GDM1 (cell line): ENCODE data around the gene SLC25A11.

Experiments
- DNase-seq: peaks from one replicate; lab custom pipeline; 2025; lab: John Stamatoyannopoulos, UW

SLC25A11 gene

DNA sequence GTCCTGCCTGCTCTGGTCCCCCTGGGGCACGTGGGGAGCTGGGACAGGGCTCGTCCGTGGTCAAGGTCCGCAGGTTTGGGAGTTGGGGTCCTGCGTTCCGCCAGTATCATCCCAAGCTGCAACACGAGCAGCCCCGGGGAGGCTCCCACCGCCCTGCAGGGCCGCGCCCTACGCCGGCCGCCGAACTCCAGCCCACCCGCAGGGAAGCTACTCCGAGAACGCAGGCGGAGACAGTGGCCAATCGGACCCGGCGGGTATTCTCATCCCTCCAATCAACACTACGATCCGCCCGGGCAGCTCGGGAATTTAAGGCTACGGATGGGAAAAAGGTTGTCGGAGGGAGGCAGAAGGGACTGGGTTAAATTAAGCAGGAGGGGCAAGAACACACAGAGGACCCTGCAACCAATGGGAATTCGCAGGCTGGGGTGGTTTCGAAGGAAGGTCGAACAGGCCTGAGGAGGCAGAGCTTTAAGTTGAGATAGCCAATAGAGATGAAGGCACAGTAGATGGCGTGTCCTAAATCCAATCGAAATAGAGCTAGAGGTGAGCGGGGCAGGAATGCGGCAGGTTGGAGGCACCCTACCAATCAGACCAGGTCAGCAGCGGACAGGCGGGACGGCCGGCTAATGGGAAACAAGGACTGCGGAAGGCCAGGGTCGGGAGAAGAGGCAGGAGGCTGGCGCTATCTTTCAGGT lies 27.1 kb upstream of the SLC25A11 start:
- peak; percentile 99 for DNase-seq

DNA sequence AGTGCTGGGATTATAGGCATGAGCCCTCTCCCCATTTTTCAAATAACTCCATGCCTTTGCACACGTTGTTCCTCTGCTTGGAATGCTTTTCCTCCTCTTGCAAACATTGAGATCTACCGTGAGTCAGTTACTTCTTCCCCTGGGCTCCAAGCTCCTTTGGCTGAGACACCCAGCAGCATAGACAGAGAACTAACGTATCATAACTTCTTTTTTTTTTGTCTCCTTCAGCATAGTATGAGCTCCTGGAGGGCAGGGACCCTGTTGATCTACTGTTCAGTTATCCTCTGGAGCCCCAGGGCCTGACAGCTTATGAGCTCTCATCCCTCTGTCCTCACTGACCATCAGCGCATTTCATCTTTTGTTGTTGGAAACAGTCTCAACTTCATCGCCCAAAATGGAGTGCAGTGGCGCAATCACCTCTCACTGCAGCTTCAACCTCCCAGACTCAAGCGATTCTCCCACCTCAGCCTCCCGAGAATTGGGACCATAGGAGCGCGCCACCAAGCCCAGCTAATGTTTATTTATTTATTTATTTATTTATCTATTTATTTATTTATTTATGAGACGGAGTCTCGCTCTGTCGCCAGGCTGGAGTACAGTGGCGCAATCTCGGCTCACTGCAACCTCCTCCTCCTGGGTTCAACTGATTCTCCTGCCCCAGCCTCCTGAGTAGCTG lies 25.6 kb upstream of the SLC25A11 start:
- no peak for DNase-seq

DNA sequence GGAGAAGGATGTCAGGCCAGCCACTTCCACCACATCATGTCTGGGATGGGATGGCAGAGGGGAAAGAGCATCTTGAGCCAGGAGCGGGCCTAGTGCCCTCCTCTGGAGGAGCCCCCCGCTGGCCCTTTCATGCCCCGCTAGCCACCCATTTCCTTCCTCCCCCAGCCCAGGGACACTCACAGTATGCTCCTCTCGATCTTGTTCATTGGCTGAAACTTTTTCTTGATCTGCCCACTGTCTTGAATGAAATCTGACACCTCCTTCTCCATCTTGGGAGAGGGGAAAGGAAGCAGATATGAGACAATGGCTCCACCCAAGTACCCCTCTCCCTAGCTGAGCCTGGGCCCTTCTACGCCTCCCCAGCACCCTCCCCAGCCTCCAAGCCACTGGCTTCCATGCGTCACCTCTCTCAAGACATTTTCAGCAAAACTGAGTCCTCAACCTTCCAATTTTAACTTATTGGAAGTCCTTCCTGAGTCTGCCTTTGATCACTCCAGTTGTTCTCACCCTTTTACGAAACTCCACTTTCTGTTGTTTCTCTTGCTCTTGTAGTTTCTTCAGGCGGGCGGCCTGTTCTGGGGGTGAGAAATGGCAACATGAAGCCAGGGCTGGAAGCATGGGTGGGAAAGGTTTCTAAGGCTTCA lies 20.6 kb upstream of the SLC25A11 start:
- no peak for DNase-seq

DNA sequence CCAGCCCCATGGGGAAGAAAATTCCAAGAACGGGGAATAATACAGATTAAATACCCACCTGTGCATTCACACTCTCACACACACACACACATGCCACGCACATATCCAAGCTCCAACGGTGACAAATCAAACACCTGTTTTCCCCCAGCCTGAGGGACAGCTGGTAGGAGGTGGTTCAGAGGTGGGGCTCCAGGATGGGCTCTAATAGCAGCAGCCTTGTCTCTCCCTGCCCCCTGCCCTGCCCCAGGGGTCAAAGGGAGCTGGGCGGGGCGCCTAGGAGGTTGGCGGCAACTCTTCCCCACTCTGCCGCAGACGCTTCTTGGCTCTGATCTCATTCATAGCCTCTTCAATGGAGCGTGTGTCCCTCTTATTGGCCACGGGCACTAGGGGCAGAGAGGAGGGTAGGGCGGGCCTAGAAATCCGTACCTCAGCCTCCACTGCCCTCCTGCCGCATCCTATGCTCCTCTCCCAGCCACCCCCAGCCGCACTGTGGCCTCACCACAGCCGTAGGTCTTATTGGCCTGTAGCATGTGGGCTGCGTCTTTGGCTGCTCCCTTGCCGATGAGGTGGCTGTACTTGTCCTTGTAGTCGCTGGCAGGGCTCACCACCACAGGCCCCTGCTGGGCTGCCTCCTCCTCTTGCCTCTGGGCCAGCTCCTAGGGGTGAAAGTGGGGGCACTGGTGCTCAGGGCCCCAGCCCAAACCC lies 19.6 kb upstream of the SLC25A11 start:
- DNase-seq = no peak

DNA sequence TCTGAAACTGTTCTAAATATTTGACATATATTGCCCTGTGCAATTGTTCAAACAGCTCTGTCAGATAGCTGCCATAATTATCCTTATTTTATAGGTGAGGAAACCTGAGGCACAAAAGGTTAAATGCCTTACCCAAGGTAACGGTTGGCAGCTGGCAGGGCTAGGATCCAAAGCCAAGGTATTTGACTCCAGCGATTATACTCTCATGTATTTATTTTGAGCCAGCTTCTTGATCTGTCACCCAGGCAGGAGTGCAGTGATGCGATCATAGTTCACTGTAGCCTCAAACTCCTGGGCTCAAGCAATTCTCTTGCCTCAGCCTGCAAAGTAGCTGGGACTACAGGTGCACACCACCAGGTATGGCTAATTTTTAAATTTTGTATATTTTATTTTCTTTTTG lies 18.3 kb upstream of the SLC25A11 start:
- no peak for DNase-seq

DNA sequence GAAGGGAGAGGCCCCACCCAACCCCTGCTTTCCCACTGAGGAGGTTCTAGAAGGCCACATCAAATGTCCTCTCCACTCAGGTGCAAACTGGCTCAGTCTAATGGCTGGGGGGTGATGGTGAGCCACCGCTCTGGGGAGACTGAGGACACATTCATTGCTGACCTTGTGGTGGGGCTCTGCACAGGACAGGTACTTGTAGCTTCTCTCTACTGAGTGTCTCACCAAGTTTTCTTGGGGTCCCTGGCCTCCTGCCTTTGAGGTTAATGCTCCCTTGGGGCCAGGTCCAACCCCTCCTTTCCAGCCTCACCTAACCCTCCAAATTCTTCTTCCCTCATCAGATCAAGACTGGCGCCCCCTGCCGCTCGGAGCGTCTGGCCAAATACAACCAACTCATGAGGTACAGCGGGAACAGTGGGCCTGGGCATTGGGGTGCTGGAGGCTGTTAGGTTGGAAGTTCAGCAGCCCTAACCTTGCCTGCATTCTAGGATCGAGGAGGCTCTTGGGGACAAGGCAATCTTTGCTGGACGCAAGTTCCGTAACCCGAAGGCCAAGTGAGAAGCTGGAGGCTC lies 16.7 kb upstream of the SLC25A11 start:
- no peak for DNase-seq

DNA sequence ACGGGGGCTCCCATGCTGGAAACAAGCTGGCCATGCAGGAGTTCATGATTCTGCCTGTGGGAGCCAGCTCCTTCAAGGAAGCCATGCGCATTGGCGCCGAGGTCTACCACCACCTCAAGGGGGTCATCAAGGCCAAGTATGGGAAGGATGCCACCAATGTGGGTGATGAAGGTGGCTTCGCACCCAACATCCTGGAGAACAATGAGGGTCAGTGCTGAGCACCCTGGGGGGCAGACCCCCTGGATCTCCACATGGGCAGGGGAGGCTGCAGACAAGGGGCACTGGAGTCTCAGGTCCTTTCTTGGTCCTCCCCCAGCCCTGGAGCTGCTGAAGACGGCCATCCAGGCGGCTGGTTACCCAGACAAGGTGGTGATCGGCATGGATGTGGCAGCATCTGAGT lies 15.2 kb upstream of the SLC25A11 start:
- DNase-seq = no peak

DNA sequence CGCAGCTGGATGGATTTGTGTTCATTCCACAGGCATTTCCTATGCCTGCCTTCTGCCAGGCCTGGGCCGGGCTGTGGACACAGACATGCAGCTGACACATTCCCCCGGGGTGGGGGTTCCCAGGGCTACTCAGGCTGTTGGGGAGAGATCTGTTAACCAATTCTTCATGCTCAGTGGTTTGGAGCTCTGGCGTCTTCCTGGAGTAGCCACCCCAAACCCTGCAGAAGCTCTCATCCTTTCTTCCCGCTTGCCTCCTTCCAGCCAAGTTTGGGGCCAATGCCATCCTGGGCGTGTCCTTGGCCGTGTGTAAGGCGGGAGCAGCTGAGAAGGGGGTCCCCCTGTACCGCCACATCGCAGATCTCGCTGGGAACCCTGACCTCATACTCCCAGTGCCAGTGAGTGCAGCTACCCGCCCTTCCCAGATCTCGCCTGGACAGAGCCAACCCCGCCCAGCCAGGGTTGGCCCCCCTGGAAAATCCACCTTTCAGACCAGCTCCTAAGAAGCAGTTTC lies 13.7 kb upstream of the SLC25A11 start:
- DNase-seq = no peak

DNA sequence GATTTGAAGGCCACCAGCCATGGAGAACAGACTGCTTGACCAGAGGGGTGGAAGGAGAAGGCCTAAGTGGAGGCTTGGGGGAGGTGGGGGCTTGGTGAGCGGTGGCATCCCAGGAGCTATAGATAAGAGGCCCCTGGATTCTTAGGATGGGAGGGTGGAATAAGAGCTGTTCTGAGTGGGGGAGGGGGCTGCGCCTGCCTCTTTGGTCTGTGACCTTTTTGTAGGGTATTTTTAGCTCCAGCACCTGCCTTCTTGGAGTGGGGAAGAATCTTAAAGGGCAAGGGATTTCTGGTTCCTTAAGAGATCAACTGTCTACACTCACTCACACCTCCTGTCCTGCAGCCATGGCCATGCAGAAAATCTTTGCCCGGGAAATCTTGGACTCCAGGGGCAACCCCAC lies 11.6 kb upstream of the SLC25A11 start:
- DNase-seq = no peak

DNA sequence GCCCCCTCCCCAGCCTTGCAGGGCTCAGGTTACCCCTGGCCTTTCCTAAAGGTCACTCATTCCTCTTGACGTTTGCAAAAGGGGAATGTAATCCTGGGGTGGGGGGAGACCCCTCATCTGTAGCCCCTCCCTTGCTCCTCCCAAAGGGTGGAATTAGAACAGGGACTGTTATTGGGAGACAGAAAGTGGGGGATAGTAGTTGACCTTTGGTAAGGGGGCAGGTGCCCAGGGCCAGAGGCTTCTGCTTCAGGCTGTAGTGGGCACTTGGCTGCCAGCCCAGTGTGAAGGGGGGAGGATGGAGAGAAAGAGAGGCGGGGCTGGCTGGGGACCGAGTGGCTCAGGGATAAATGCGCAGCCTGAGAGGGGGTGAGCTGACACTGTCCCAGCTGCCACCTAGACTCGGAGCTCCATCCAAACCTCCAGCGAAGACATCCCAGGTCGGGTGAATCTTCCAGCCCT lies 10.9 kb upstream of the SLC25A11 start, which contains the start of gene ENO3:
ENO3 (plus strand) TSS at position 374 of the 459 bp plus-strand sequence. CDS start 711 bp downstream, outside the sequence.
- DNase-seq = no peak

DNA sequence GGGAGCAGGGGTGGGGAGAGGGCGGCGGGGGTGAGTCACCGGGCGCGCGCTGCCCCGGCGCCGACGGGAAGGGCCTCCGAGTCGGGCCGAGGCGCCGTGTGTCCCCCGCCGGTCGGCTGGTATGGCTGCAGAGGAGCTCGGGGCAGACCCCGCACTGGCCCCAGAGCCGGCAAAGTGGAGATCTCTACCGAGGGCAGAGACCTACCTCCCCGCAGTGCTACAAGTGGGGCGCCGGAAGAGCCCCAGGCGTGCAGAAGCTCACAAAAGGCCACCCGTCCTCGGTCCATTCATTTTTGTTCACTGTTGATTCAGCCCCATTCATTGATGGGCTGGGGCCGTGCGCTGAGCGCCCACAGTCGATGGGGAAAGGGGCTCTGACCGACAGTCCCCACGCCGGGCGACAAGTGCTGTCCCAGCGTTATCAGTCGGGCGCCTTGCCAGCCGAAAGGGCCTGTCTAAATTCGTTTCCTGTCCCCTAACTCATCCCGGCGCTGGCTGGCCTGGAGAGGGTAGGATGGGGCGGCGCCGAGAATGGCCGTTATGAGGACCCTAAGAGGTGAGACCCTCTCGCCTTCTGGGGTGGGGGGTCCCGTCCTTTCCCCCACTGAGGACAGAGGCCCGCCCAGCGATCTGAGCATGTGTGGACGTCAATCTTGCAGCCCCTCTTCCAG lies 10.4 kb upstream of the SLC25A11 start:
- no peak for DNase-seq

DNA sequence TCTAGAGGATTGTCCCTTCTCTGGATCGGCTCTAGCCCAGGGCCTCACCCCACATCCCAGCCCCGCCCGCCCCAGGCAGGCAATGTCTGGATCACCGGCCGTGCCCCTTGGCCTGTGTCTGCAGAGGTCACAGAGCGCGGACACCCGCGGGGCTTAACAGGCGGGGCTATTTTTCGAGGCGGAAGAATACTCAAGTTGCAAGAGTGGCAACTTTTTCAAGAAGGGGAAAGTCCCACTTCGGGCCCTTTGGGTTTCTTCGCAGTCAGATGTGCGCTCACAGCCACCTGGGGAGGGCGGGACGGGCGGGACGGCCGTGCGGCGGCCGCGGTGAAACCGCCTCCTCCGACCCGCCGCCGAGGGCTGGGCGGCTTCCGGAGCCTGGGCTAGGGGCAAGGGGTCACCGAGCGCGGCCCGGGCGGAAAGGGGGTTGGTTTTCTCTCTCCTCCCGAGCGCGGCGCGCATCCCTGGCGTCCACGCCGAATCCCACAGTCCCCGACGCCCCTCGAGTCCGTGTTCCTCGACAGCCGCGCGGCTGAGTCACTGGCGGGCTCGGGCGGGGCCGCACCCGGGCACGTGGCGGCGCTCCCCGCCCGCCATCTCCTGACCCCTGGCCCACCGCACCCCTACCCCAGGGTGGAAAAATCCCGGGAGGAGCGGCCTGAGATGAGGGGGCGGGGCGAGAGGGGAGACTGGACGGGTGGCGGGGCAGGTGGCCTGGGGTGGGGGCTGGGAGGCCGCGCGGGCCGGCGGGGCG lies 9.7 kb upstream of the SLC25A11 start:
- peak; percentile 40 for DNase-seq

DNA sequence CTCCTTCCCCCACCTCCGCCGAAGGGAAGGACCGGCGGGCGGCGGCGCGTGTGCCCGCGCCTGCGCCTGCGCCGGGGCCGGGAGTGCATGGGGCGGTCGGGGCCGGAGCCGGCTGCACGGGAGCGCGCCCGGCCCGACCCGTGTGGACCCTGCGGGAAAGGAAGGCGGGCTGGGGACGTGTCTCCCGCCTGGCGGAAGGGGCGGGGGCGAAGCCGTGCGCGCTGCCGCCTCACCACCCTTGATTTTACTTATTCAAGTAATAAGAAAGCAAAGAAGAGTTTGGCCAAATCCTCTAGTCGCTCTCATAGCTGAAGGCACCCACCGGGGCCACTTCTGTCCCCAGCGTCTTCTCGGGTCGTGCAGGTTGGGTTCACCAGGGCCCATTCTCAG lies 9.1 kb upstream of the SLC25A11 start:
- DNase-seq = peak; percentile 90

DNA sequence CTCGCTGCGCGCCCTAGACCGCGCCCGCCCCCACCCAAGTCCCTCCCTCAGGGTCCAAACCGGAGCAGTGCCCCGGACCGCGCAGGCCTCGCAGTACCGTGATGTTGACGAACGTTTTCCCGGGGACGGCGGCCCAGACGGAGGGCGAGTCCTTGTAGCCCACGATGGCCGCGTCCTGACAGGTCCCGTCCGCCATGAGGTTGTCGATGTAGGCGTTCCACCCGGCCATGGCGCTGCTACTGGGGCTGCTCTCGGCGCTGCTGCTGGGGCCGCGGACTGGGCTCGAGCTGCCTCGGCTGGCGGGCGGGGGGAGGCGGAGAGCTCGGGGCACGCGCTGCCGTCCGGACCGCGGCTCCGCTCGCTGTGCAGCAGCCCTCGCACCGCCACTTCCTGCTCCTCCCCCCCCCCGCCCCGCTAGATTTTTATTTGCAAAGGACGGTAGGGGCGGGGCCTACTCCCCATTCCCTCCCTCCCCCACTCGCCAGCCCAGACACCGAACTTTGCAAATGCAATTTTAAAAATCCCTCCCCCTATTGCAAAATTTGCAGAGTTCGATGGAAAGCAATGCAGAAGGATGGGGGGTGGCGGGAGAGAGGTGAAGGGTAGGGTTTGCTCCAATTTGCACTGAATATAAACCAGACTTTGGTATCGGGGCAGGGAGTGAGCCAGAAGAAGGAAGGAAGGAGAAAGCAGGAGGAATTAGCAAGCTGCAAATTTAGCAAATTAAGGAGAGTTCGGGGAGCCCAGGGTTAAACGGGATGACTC lies 8.5 kb upstream of the SLC25A11 start, which contains the start of gene PFN1:
PFN1 (minus strand) TSS at position 365 of the 765 bp plus-strand sequence; CDS start at position 229, 136 bp downstream.
- DNase-seq = peak; percentile 86

DNA sequence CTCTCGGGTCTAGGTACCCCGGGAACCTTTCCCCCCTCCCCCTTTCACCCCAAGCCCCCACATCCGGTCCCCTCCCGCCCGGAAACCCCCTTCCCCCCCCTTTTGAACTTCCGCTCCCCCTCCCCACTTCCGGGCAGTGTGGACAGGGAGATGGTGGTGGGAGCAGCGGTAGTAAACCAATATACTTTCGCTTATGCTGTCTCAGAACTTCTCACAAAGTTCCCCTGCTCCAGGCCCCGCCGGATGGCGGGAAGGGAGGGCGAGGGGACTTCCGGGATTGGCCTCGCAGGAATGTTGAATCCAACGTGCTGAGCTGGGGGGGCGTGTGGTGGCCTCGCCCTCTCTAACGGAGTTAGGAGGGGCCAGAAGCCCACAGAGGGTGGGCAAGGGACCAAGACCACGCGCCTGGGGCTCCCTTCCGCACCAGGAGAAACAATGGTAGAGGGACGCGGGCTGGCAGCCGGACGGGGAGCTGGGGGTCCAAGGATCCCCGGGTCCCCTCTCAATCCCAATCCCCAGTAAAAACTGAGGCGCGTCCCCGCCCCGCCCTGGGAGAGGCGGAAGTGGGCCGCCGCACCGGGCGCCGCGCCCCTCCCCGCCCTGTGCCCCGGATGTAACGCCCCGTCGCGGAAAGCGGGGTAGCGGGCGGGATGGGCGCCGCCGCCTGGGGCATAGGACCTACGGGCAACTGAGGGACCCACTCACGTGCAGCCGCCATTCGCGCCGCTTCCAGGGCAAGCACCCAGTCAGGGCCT lies 7.7 kb upstream of the SLC25A11 start:
- peak; percentile 43 for DNase-seq

DNA sequence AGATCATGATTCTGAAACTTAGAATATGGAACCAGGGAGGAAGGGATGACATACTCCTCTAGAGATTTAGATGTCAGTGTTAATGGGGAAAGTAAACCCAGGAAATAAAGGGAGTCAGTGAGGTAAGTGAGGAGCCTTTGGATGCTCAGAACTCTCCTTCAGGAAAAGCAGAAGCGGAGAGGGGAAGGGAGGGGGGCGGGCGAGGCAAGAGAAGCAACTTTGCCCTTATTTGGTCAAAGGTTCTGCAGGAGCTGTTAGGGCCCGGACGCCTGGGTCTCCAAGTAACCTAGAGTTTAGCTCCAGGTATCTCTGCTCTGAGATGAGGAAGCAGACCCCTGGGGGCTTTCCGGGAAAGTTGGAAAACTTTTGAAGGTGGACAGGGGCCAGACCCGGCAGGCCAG lies 7.2 kb upstream of the SLC25A11 start:
- DNase-seq = peak; percentile 31

DNA sequence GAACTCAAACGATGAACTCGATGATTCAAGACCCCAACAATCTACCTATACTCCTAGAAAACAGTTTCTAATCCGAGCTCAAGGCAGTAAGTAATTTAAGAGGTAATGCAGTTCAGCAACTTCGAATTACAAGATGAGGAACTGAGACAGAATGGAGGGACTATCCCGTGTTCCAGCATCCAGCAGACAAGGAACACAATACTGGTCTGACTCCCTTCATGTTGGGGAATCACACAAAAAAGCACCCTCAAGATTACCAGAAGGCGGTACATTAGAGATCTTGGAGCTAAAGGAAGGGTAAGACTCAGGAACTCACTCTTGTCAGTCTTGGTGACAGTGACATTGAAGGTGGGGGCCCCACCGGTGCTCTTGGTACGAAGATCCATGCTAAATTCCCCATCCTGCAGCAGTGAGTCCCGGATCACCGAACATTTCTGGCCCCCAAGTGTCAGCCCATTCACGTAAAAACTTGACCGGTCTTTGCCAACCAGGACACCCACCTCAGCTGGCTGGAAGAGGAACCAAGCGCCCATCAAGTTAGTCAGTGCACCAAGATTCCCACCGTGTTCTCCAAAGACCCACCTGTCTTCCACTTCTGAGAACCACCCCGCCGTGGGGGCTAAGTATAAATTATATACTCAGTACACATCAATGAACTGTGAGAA lies 6.6 kb upstream of the SLC25A11 start:
- no peak for DNase-seq

DNA sequence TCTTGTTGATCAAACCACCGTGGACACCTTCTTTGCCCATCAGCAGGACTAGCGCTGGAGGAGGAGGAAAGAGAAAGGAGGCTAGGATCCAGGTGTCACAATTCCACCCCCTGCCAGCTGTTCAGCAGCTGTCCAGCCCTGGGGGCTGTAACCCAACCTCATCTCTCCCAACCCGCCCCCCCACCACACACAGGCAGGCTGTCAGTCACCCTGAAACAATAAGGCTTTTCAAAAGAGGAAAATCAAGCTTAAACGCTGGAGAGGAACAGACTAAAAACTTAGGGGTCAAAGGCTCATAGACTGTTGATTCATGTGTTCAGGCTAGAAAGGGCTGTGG lies 6.1 kb upstream of the SLC25A11 start:
- DNase-seq = no peak
